HepG2 (cell line): ENCODE data around the gene MAP2K1. TPM values are rescaled to one million over a fixed set of nuclear protein-coding genes. Genes with fewer than 3 reads are reported as not detected.
"Not testable (repeated sequence)": the region's sequence is repeated elsewhere in the genome, so short reads cannot be mapped to it uniquely, and the experiment has no call there.

ENCODE experiments used
- ATAC-seq: fragments of 200-7000 bp; cut with Tn5 transposase; 3 replicates; pipeline ENCODE4 v1.9.1; 2020; ENCODE audit warnings: mild to moderate bottlenecking, moderate library complexity
- BruUV-seq: library from RNA; stranded (reverse); fragments of 400-500 nt; replicated peaks from 2 replicates; lab custom pipeline; 2021; lab: Mats Ljungman, UMichigan
- CTCF ChIA-PET: fragments of 300-600 bp; formaldehyde crosslinking; extraction: SDS; loops from one replicate; lab custom pipeline; 2021; ENCODE audit warnings: low total read pairs, inconsistent platforms, low intra/inter-chr PET ratio; lab: Yijun Ruan, JAX
- POLR2A ChIA-PET: fragments of 350-600 bp; sonication (Branson Sonifier 250); formaldehyde crosslinking; loops from one replicate; lab custom pipeline; 2020; ENCODE audit warnings: antibody characterized with exemption, inconsistent platforms; lab: Yijun Ruan, JAX
- DNase-seq: peaks from one replicate; pipeline ENCODE4 v3.0.0-alpha.2; 2015; ENCODE audit warnings: low spot score
- FAIRE-seq: peaks from 3 replicates; lab custom pipeline; 2011; peaks lifted over from hg19 to GRCh38; lab: Jason Lieb, UNC
- H2AFZ ChIP-seq: one replicate; pipeline ENCODE4 v1.6.1; 2011; ENCODE audit warnings: low read length, inconsistent platforms
- H3K27ac ChIP-seq: fragments of 300-600 bp; 3 replicates; pipeline ENCODE4 v1.8.0; 2011; ENCODE audit warnings: mixed run types, mild to moderate bottlenecking, mixed read lengths, low read length, inconsistent platforms; ENCODE audit not compliant: insufficient read depth; ENCODE audit errors: extremely low read length
- H3K27me3 ChIP-seq, 2 experiments: fragments of 200-600 bp in 1 of 2; 2 replicates in 1 of 2; 3 replicates in 1 of 2; pipeline versions ENCODE4 v1.6.0 to v1.8.0; 2011; ENCODE audit warnings: low read length in 2 of 2, mild to moderate bottlenecking in 2 of 2, moderate library complexity in 2 of 2, inconsistent platforms in 1 of 2; ENCODE audit not compliant: insufficient read depth in 2 of 2, control insufficient read depth in 1 of 2
- H3K36me3 ChIP-seq, 2 experiments: fragments of 200-600 bp in 1 of 2; replicated peaks in 1 of 2; 2 replicates in 1 of 2; 3 replicates in 1 of 2; pipeline versions ENCODE4 v1.5.1 to v1.8.0; 2011; ENCODE audit warnings: low read length in 2 of 2, inconsistent platforms in 1 of 2; ENCODE audit not compliant: insufficient read depth in 2 of 2, control insufficient read depth in 1 of 2
- H3K4me1 ChIP-seq: 2 replicates; pipeline ENCODE4 v1.5.1; 2012; ENCODE audit warnings: low read length, inconsistent platforms; ENCODE audit not compliant: insufficient read depth
- H3K4me2 ChIP-seq: 2 replicates; pipeline ENCODE4 v1.6.0; 2011; ENCODE audit warnings: low read depth, low read length, inconsistent platforms
- H3K4me3 ChIP-seq, 3 experiments: fragments of 200-600 bp in 1 of 3; sonication (generic), shearing (Covaris generic) in 1 of 3; replicated peaks in 1 of 3; 2 replicates each; pipeline ENCODE4 v1.5.1; 2011 to 2016; ENCODE audit warnings: low read length in 3 of 3, inconsistent platforms in 2 of 3, low read depth in 2 of 3, mild to moderate bottlenecking in 2 of 3, control low read depth in 1 of 3, mixed read lengths in 1 of 3; ENCODE audit not compliant: insufficient read depth in 1 of 3
- H3K79me2 ChIP-seq: one replicate; pipeline ENCODE4 v1.6.1; 2011; ENCODE audit warnings: low read length, inconsistent platforms; ENCODE audit not compliant: insufficient read depth
- H3K9ac ChIP-seq: 2 replicates; pipeline ENCODE4 v1.6.0; 2011; ENCODE audit warnings: mild to moderate bottlenecking, low read depth, low read length, inconsistent platforms; ENCODE audit not compliant: insufficient read depth
- H3K9me3 ChIP-seq: 2 replicates; pipeline ENCODE4 v1.5.1; 2012; ENCODE audit warnings: mild to moderate bottlenecking, low read length
- H4K20me1 ChIP-seq: 2 replicates; pipeline ENCODE4 v1.6.0; 2011; ENCODE audit warnings: inconsistent platforms, mild to moderate bottlenecking, low read length, moderate library complexity; ENCODE audit not compliant: insufficient read depth
- ATF7 ChIP-seq, 2 experiments: fragments of 450-650 bp in 1 of 2; sonication (generic) in 1 of 2; formaldehyde crosslinking in 1 of 2; IDR thresholded peaks; 2 replicates each; pipeline versions ENCODE4 v1.4.0 to v1.6.1; 2016 to 2020; ENCODE audit warnings: antibody characterized with exemption in 1 of 2, mild to moderate bottlenecking in 1 of 2, missing genetic modification reagents in 1 of 2
- CEBPG ChIP-seq: IDR thresholded peaks from 2 replicates; pipeline ENCODE4 v1.6.1; 2016
- CREB3 ChIP-seq: sonication (generic); formaldehyde crosslinking; IDR thresholded peaks from 2 replicates; pipeline ENCODE4 v1.5.0; 2020; ENCODE audit warnings: missing genetic modification reagents
- ELF3 ChIP-seq: IDR thresholded peaks from 2 replicates; pipeline ENCODE4 v1.6.1; 2016; ENCODE audit warnings: missing genetic modification reagents, missing compliant biosample characterization
- LCORL ChIP-seq, 2 experiments: fragments of 450-650 bp in 1 of 2; sonication (generic) in 1 of 2; formaldehyde crosslinking in 1 of 2; IDR thresholded peaks; 2 replicates each; pipeline versions ENCODE4 v1.5.0 to v1.6.1; 2017 to 2020; ENCODE audit warnings: antibody characterized with exemption in 1 of 2, missing genetic modification reagents in 1 of 2
- SAP130 ChIP-seq: IDR thresholded peaks from 2 replicates; pipeline ENCODE4 v1.6.1; 2016; ENCODE audit warnings: low read depth
- TEAD3 ChIP-seq: optimal IDR thresholded peaks from 2 replicates; pipeline ENCODE3; 2016; ENCODE audit warnings: borderline replicate concordance
- ZMYM3 ChIP-seq: sonication (generic); formaldehyde crosslinking; IDR thresholded peaks from 2 replicates; pipeline ENCODE4 v1.5.1; 2020; ENCODE audit warnings: mild to moderate bottlenecking, missing genetic modification reagents
- ZNF770 ChIP-seq: sonication (generic); formaldehyde crosslinking; IDR thresholded peaks from 2 replicates; pipeline ENCODE4 v1.5.0; 2020; ENCODE audit warnings: mild to moderate bottlenecking, missing genetic modification reagents
- WGBS: methylation state at CpG from one replicate; pipeline ENCODE4 v1.1.6; 2017; ENCODE audit warnings: low lambda C conversion rate; 5-methylcytosine and 5-hydroxymethylcytosine counted together
- in situ Hi-C: cut with HindIII; loops from 2 replicates; pipeline ENCODE4 v1.10.0; 2017; ENCODE audit warnings: low pct_unique_long_range_greater_than_20kb; ENCODE audit not compliant: extremely low pct_ligation_motif_present
- intact Hi-C: fragments of 100-400 bp; cut with micrococcal nuclease; formaldehyde crosslinking; loops from one replicate; pipeline ENCODE4 v1.10.0; 2022; ENCODE audit not compliant: unreplicated experiment
- polyA plus RNA-seq, 8 experiments: library from polyadenylated mRNA; depleted of rRNA in 3 of 8; stranded (reverse) in 7 of 8; unstranded in 1 of 8; fragments of >200 nt; fragmentation: Illumina TruSeq in 4 of 8; extraction: Trizol in 4 of 8; gene quantifications; 2 replicates each; pipeline versions ENCODE4 v1.2.1 to v1.2.3, GENCODE V29; 2011 to 2016; ENCODE audit warnings: low read depth in 4 of 8, missing spikeins in 1 of 8, mixed read lengths in 1 of 8; ENCODE audit not compliant: insufficient read depth in 1 of 8
- total RNA-seq, 5 experiments: library from RNA; depleted of rRNA; stranded (reverse); fragments of >200 nt; fragmentation: Illumina TruSeq; extraction: Trizol; gene quantifications; 2 replicates each; pipeline ENCODE4 v1.2.3, GENCODE V29; 2016; ENCODE audit warnings: low read depth in 1 of 5

Gene MAP2K1
- total and polyA plus RNA-seq, 2 of the 13 experiments (the other 11 are each of a cell fraction or from before 2014, with no cell fraction given): 24.1 to 49.2 TPM

GRCh38 chr15:66359740-66360139 is 27.0 kb upstream of the MAP2K1 start (continued):
- no peak for TF ChIP-seq CREB3 (CRISPR knock-in tag)
- peak; percentile 39; the same call in 1 of the 2 replicates for TF ChIP-seq SAP130
- TF ChIP-seq ELF3 (CRISPR knock-in tag): peak; percentile 51; the same call in 1 of the 2 replicates
- no peak for TF ChIP-seq LCORL (IDR thresholded peaks at IDR 0.05)
- 0 out of 2 replicates have a peak, but pooled peaks have one; percentile 38 for TF ChIP-seq LCORL (CRISPR knock-in tag; IDR thresholded peaks at IDR 0.05)

- ATAC-seq; H3K4me3 ChIP-seq; BruUV-seq; H3K36me3 ChIP-seq; in situ Hi-C loops; POLR2A ChIA-PET; DNase-seq; H3K9me3 ChIP-seq; H3K27ac ChIP-seq; FAIRE-seq; intact Hi-C loops; H4K20me1 ChIP-seq; H3K79me2 ChIP-seq; CTCF ChIA-PET; H3K4me2 ChIP-seq; H2AFZ ChIP-seq; H3K27me3 ChIP-seq; H3K9ac ChIP-seq; TF ChIP-seq ATF7 (CRISPR knock-in tag; IDR thresholded peaks at IDR 0.05): not testable (repeated sequence)
- H3K4me1 ChIP-seq: peaks cover 24% of the 10 kb centered on the region
- TF ChIP-seq ZMYM3 (CRISPR knock-in tag) (peak; percentile 45; the same call in 1 of the 2 replicates), TEAD3 (CRISPR knock-in tag) (peak; percentile 60), CEBPG (peak; percentile 63), ZNF770 (CRISPR knock-in tag) (peak; percentile 91), ATF7 (IDR thresholded peaks at IDR 0.05) (peak; percentile 52)
- WGBS: 47% methylated on average over 15 of the region's 15 CpGs
Observed at GRCh38 chr15:66361745-66362460, 24.8 kb upstream of the MAP2K1 start.
